GM23248 (cell line): ENCODE measurements around the gene RPS6KA5.

ENCODE experiments used
- EZH2 ChIP-seq: fragments of 200-600 bp; sonication (generic); IDR thresholded peaks from 2 replicates; pipeline ENCODE4 v1.6.1; 2018; ENCODE audit warnings: antibody characterized with exemption, mild to moderate bottlenecking; ENCODE audit not compliant: insufficient read depth, poor library complexity, severe bottlenecking
- EZH2phosphoT487 ChIP-seq: fragments of 200-600 bp; sonication (generic); IDR thresholded peaks from 2 replicates; pipeline ENCODE4 v1.6.1; 2018; ENCODE audit warnings: antibody characterized with exemption, moderate library complexity, mild to moderate bottlenecking, low read depth; ENCODE audit not compliant: insufficient read depth

GRCh38 chr14:91047174-91047753 is 13.2 kb downstream of the RPS6KA5 start:
- TF ChIP-seq EZH2 (no peak), EZH2phosphoT487 (no peak)
